ELF-1 (cell line): Measurements from ENCODE around the gene ADAP1.

Experiments used
- DNase-seq: peaks from one replicate; pipeline ENCODE4 v3.0.0-alpha.2; 2016; ENCODE audit warnings: low read depth, low spot score

Gene ADAP1

DNA sequence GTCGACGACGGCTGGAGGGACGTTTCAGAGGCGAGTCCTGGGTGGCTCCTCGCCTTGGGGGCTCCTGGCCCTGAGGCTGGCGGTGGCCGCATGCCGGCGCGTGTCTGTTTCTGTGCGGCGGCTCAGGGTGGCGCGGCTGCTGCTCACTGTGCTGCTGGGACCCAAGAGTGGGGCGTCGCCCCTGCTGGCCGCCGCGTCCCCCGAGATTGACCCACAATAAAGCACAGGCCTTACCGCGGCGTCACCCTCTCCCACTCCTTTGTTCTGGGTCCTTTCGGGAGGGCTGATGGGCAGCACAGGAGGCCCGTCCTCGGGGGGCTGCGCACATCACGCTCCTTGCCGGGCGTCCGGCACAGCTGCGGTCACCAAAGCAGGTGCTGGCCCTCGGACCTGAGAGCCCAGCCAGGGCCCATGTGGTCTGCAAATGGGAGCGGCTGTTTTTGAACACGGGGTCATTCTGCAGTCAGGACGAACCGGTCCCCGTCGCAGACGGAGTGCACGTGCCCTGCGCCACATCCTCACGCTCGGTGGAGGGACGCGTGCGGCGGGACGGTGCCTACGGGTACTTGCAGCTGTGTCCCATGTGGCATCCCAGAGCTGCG lies 58.9 kb downstream of the ADAP1 start:
- DNase-seq = no peak

DNA sequence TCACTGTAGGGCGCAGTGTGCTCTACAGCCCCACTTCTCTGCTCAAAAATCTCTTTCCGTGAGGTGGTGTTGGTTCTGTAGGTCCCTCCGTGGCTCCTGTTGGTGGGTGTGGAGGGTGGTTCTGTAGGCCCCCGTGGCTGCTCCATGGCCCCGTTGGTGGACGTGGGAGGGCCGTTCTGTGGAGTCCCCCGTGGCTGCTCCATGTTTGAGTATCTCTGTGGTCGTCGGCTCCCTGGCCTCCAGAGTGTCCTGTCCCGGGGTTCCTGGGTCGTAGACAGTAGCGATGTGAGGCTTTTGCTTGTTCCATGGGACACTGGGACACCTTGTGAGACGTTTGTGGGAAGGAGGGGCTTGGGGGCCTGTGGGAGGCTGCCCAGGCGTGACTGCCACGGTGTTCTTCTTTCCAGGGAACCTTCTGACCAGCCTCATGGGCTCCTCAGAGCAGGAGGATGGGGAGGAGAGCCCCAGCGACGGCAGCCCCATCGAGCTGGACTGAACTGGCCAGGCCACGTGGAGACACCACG lies 59.5 kb downstream of the ADAP1 start:
- DNase-seq = no peak

DNA sequence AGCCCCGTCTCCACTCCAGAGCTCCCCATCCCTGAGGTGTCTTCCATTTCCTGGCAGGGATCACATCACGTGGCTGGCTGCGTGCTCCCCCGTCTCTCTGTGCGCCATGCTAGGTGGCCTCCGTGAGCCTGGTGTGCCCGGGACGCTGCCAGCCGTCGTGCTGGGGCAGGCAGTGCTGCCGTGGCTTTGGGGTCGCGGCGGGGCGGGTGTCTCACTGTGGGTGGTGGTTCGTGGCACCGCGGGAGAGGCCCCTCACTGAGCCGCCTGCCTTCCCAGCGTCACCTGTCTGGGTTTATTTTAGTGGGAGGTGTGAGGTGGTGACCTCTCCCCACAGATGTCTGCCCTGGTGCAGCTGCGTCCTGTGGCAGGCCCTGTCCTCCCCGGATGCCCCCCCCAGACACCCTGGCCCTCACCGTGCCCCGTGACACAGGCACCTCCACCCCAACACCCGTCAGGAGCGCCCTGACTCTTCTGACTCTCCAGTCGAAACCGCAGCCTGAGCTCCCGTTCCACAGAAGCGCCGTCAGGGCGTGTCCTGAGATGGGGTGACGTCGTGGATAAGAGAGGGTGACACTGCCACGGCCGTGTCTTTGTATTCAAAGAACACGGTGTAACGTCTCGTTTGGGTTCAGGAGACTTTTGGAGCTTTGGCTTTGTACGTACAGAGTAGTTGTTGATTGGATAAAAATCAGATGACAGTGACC lies 60.2 kb downstream of the ADAP1 start:
- DNase-seq = no peak

DNA sequence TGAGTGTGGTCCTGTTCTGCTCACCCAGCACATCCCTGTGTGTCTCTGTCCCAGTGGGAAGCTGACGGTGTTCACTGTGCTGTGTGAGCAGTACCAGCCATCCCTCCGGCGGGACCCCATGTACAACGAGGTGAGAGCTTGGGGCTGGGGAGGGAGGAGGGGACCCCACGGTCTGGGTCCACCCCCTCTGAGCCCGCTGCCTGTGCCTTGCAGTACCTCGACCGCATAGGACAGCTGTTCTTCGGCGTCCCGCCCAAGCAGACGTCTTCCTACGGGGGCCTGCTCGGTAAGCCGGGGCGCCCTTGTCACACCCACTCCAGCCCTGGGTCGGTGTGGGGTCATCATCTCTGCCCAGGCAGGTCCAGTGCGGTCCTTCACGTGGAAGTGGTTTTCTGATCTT lies 60.8 kb downstream of the ADAP1 start:
- DNase-seq = no peak

DNA sequence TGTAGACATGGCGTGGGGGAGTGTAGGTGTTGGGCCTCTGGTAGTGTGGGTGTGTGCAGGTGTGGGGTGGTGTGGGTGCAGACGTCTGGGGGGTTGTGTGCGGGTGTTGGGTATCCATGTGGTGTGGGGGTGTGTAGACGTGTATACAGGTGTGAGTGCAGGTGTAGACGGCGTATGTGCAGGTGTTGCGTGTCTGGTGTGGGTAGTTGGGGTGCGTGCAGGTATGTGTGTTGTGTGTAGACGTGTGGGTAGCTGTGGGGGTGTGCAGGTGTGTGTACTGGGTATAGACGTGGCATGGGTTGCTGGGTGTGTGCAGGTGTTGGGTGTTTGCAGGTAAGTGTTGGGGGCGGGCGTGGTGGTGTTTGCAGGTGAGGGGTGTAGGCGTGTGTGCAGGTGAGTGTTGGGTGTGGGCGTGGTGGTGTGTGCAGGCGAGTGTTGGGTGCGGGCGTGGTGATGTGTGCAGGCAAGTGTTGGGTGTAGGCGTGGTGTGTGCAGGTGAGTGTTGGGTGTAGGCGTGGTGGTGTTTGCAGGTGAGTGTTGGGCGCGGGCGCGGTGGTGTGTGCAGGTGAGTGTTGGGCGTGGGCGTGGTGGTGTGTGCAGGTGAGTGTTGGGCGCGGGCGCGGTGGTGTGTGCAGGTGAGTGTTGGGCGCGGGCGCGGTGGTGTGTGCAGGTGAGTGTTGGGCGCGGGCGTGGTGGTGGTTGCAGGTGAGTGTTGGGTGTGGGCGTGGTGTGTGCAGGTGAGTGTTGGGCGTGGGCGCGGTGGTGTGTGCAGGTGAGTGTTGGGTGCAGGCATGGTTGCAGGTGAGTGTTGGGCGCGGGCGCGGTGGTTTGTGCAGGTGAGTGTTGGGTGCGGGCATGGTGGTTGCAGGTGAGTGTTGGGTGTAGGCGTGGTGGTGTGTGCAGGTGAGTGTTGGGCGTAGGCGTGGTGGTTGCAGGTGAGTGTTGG lies 61.6 kb downstream of the ADAP1 start:
- DNase-seq = no peak

DNA sequence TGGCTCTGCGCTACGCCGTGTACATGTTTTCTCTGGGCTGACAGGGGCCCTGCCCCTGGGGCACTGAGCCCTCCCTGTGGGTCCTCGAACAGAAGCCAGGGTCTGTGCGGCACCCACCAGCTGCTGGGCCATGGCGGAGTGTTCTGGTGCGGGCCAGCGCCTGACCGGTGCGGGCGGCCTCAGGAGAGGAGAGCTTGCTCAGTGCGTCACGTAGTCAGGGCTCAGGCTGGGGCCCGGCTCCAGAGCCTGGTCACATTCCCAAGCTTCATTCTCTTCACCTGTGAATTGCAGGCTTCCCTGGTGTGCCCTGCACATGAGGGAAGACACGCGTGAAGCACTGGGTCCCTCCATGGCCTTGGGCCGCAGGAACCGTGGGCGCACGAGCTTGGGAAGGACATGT lies 62.7 kb downstream of the ADAP1 start:
- no peak for DNase-seq

DNA sequence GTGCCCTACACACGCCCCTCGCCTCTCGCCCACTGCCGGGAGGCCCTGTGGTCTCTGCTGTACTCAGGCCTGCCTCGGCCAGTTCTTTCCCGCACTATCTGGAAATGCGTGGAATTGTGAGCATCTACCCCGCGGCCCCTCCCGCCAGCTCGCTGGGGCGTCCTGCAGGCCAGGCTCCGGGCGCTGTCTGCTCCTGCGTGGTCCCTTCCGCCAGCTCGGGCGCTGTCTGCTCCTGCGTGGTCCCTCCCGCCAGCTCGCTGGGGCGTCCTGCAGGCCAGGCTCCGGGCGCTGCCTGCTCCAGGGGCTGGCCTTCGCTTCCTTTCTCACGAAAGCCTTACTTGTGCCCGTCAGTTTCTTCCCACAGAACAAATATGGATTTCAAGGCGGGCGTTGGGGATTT lies 63.2 kb downstream of the ADAP1 start:
- DNase-seq = no peak

DNA sequence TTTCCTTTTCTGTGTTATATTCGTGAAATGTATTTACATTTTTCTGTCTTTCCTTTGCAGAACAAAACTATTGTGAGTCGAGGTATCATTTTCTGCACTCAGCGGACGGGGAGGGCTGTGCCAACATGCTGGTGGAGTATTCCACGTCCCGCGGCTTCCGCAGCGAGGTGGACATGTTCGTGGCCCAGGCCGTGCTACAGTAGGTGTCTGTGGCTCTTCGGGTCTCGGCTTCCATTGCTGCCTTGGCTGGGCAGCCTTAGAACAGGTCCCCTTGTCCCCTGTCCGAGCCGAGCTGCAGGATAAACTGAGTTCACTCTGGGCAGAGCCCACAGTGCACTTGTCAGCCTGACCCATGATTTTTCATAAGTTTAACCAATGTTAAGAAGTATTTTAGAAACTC lies 63.6 kb downstream of the ADAP1 start:
- no peak for DNase-seq

DNA sequence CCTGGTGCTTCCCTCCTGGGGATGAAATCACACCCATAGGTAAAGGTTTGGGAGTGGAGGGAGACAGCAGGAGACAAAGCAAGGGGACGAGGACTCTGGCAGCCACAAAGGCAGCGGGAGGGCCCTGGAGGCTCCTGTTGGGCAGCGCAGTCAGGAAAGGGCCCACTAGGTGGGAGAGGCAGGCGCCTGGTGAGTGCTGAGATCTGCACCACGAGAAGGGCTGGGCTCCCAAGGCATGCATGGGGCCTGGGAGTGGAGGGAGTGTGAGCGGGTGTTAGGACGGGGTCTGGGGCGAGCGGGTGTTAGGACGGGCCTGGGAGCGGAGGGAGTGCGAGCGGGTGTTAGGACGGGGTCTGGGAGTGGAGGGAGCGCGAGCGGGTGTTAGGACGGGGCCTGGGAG lies 65.1 kb downstream of the ADAP1 start:
- no peak for DNase-seq

DNA sequence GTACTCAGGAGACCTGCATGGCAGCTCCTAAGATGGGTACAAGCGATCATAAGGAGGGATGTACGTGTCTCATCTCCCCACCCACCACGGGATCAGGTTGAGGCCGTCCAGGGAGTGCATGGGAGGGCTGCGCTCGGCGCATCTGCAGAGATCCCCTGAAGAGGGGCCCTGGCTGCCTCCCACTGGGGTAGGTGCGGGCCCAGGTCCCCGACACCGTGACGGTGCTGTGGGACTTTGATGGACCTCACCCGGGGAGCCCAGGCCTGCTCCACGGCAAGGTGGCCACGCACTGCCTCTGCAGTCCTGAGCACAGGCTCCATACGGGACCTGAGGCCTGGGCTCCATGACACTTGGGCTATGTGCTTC lies 65.5 kb downstream of the ADAP1 start:
- DNase-seq = no peak

DNA sequence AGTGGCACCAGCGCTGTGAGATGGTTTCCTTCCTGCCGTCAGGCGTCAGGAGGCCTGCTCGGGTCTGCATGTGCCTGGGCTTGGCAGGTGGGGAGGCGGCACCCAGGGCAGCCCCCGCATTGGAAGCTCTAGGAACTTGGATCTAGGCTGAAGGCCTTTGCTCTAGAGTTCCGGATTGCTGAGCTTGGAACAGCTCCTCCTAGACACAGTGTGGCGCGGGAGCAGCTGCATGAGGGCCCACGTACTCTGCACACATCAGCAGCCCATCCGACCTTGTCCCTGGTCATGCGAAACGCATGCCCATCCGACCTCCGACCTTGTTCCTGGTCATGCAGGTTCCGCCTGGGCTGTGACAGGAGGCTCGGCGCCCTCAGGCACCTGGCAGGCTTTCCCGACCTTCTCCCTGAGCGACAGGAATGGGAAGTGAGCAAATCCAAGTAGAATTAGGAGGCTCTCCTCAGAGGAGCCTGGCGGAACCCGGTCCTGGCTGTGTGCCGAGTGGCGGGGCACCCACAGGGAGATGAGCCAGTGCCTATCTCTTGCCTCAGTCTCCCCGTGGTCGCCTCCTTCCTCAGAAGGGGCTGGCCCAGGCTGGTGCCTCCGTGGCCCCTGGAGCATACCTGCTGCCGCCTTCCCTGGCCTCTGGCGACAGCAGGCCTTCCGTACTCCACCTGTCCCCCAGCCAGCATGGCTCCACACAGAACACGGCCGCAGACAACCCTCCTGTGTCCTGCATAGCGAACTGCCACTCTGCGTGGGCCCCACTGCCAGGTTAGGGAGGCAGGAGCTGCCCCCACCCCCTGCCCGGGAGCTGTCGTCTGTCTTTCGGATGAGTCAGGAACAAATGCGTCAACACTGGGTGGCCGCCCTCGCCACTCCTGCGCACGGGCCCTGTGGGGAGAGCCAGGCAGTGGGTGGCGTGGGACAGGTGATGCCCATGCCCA lies 66.1 kb downstream of the ADAP1 start:
- no peak for DNase-seq

DNA sequence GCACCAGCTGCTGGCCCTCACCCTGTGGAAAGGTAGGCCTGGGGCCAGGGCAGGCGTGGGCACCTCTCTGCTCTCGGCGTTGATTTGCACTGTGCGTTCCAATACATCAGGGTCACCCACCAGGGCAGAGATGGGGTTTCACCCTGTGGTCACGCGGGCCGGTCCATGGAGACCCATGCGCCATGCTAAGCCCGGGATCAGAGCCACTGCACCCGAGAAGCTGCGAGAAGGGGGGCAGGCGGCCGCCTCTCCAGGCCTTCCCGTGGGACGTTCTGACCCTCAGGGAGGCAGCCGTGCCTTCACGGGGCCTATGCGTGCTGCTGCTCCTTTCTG lies 67.0 kb downstream of the ADAP1 start:
- DNase-seq = no peak

DNA sequence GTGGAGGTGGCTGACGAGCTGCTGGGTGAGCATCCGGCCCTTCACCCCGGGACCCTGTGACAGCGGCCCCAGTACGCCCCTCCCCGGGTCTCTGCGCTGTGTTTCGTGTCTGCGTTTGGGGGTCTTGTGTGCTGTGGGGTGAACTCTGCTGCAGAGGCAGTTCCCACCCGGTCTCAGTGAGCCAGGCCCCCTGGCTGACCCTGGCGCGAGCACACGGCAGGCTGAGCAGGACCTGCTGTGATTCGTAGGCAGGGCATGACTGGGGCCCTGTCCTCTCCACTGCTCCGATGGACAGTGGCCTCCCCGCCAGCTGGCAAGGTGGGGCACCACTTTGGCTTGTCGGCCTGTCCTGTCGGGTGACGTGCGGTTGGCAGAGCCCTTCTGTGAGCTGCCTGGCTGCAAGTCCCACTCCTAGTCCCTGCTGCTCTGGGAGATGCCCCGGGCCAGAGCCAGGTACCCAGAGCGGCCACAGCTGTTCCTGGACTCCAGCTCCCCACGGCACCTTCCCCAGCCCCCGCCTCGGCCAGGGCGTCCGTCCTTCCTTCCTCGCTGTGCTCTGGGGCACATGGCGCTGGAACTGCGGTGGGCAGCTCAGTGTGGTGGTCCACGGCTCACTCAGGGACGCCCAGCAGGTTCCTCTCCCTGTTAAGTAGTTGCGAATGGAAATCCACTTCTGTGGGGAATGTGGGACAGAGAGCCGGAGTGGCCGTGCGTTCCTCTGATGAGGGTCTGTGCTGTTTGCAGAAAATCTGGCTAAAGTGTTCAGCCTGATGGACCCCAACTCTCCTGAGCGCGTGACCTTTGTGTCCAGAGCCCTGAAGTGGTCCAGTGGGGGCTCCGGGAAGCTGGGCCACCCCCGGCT lies 67.6 kb downstream of the ADAP1 start:
- DNase-seq = no peak

DNA sequence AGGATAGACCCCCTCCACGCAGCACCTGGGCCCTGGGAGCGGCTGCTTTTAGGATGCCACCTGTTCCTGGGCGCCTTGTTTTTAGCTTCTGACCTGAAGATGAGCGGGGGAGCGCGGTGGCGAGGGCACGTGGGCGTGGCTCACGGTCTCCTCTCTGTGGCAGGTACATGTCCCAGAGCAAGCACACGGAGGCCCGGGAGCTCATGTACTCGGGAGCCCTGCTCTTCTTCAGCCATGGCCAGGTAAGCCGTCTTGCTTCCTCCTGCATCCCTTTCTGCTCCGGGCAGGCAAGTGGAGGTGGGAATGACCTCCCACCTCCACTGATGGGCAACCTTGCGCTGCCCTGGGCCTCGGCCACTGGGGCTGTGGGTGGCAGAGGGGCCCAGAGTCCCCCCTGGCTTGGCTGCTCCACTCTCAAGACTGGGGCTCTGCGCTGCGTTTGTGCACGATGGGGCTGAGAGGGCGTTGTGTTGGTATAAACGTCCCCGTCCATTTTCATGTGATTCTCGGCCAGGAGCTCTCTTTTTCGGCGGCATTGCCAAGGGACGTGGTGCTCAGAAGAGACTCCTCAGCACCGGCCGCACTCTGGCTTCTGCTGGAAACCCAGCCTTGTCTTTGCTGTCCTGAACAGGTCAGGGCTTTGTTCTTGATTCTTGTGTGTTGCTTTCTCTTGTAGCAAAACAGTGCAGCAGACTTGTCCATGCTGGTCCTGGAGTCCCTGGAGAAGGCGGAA lies 68.4 kb downstream of the ADAP1 start:
- no peak for DNase-seq

DNA sequence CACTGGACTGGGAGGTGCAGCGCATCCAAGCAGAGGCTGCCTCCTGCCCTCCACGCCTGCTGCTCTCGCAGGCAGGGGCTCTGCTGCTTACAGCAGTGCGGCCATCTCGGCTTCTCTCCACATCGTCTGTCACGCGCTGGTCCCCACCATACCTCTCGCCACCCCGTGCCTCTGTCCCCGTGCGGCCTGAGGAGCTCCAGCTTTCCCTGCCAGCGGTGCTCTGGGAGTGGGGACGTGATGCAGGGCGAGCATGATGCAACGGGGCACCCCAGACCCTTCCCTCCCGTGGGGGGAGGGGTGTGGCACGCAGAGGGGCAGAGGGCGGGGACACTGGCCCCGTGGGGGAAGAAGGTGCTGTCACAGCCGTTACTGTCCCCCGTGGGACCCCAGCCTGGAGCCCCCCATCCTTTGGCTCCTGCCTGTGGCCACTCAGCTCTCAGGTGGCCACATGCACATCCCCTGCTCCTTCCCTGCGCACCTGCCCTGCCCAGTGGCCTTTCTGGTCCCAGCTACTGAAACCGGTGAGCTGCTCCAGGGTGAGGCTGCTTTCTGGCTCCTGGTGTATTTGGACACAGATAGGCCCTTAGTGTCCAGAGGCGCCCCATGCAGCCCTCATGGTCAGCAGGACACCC lies 69.1 kb downstream of the ADAP1 start:
- DNase-seq = no peak

DNA sequence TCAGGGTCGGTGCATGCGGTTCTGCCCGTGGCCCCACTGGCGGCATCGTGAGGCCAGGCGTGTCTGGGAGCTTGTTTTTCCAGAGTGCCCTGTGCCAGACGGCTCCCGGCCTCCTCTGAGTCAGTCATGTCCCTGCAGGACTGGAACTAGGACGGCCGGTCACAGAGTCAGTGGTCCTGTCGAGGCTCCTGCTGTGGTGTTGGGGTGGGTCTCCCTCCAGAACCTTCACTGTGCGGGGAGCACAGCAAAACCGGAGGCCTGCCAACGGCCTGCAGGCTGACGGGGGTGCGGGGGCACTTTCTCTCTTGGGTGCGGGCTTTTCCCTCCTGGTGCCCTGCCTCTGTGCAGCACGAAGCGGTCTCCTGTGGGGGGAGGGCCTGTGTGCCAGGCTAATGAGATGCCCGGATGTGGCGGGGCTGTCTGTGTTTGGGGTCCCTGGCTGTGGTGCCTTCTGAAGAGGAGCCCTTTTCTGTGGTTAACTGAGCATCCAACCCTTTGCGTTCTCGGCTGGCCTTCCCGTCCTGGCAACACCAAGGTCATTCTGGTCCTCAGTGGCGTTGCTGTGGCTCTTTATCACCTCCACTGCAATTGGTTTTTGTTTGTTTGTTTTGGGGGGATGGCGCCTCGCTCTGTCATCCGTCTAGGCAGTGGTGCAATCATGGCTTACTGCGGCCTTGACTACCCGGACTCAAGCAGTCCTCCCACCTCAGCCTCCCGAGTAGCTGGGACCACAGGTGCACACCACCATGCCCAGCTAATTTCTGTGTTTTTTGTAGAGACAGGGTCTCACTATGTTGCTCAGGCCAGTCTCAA lies 70.1 kb downstream of the ADAP1 start:
- DNase-seq = no peak

DNA sequence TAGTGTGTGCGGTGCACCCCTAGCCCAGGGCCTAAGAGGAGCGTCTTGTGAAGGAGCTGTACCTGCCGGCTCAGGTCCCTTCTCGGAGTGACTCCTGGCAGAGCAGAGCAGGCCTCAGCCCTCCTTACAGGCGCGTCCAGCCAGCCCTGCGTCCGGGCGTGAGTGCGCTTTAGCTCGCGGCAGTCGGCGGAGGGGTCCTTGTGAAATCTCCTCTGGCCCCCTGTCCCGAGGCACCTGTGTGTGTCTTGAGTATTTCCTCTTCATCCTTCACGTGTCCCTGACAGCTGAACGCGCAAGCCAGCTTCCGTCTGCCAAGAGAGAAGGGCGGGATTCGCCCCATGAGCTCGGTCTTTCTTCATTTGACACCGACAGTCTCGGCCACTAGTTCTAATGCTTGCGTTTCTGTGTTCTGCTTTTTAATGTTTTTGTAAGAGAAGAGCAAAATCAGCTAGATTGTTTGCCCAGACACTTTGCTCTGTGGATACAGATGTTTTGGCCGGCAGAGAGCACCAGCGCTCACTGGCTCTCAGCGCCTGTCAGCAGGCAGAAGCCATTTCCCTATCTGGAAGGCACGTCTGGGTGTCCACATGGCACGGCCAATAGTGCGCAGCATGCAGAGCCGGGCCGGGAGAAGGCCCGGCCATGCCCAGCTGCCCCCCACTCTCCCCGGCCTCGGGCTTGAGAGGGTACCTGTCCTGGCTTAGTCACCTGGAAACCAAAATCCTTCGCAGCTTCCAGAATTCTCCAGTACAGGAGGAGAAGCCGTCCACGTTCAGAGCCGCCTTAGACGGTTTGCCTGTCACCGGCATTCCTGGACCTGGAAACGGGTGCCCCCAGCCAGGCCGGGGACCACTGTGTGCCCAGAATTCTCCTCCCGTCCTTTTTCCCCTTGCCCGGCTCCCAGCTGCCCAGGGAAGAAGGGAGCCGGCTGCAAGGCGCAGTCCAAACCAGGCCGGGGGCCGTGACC lies 71.1 kb downstream of the ADAP1 start:
- no peak for DNase-seq
